GM19328 (cell line): Measurements from ENCODE around the gene ACD.
"Not testable (repeated sequence)": the region's sequence is repeated elsewhere in the genome, so short reads cannot be mapped to it uniquely, and the experiment has no call there.

Experiments
- ATAC-seq: cut with Tn5 transposase; IDR thresholded peaks from one replicate; pipeline ENCODE4 v1.9.1; 2021; ENCODE audit warnings: mild to moderate bottlenecking, moderate library complexity; ENCODE audit not compliant: unreplicated experiment

The ACD gene

DNA sequence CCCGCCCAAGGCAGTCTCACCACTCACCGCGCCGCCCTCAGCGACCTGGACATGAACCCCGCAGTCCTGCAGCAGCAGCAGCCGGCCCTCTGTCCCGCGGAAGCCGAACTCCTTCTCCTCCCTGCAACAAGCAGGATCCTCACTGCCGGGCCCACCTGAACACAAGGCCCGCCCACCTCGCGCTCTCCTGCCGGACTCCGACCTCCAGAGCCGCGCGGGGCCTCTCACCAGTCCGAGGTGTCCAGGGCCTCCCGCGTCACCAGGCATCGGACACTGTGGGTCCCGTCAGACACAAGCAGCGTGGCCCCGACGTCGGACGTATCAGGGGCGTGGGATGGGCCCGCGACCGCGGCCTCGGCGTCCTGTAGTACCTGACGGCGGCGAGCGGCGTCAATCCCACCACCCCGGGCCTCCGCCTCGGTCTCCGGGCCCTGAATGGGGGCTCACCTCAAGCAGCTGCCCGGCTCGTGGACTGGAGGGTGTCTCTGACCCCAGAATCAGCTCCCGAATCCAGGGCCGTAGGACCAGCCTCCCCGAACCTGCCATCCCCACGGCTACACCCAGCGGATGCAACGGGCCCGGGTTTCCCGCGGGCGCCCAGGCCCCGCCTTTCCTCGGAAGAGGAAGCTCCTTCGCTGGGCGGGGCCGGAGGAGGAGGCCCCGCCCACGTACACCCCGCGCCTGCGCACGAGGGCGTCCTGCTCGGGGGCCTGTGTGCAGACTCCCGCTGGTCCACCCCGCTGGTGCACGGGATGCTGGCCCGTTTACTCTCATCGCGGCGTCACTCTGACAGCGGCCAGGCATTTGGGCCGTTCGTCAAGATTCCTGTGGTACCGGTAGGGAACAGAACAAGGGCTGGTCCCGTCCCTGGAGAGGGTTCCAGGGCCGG lies at the start of gene ACD:
Gene ACD, minus strand, starts transcription at position 586 of the 889 bp plus-strand sequence. Its CDS starts 40 bp downstream, at position 546.
- ATAC-seq: peak; percentile 56

DNA sequence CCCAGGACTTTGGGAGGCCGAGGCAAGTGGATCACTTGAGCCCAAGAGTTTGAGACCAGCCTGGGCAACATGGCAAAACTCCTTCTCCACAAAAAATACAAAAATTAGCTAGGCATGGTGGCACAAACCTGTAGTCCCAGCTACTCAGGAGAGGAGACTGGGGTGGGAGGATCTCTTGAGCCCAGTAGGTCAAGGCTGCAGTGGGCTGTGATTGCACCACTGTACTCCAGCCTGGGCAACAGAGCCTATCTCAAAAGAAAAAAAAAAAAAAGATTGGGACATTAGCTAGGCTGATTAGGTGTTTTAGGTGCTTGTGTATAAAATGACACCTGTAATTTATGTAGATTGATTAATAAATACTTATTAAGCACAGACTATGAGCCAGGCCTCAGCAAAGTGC lies 49.0 kb upstream of the ACD start:
- no peak for ATAC-seq

DNA sequence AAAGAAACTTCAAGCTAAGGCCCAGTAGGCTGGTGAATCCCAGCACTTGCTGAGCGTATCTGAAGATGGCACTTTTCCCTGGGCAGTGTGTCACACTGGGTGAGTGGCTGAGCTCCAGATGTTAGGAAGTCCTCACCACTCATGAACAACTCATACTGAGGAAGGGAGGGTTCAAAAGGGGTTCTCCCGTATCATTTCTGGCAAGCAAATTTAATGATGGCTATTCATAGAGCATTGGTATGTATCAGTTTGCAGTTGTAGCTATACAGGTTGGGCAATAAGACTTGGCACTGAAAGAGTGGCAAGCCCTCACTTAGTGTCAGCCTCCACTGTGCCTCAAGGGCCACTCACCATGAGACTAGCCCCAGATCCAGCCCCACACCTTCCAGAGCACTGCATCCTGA lies 48.3 kb upstream of the ACD start:
- ATAC-seq: no peak

DNA sequence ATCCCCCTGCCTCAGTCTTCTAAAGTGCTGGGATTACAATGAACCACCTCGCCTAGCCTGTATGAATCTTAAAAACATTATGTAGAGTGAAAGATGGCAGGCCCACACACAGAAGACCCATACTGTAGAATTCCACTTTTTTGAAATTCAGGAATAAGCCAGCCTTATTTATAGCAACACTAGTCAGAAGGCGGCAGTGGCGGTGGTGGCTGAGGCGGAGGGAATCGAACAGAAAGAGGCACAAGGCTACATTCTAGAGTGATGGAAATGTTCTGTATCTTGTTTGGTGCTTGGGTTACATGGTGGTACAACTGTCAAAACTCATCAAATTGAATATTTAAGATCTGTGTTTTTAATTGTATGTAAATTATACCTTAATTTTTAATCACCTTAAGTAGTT lies 47.7 kb upstream of the ACD start:
- ATAC-seq: no peak

DNA sequence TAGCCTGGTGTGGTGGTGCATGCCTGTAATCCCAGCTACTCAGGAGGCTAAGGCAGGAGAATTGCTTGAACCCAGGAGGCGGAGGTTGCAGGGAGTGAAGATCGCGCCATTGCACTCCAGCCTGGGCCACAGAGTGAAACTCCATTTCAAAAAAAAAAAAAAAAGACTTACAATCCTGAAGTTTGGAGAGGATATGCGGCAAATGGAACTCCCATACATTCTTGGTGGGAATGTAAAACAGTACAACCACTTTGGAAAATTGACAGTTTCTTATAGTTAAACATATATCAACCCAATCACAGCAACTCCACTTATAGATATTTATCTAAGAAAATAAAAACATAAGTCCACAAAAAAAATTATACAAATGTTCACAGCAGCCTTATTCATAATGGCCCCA lies 47.1 kb upstream of the ACD start:
- ATAC-seq: no peak

DNA sequence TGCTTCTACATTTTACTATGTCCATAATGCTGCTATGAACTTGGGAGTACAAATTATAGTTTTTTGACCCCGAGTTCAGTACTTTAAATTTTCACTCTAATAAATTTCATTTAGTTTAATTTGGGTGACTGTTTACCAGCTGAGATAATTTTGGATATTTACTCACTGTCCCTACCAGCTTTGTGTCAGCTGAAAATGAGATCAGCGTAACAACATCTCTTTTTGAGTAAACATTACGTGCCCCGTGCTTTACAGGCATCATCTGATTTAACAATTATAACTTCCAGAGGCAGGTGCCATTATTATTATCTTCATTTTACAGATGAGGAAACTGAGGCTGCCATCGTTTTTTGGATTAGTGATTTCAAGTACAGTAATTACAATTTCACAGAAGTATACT lies 44.0 kb upstream of the ACD start:
- ATAC-seq: no peak

DNA sequence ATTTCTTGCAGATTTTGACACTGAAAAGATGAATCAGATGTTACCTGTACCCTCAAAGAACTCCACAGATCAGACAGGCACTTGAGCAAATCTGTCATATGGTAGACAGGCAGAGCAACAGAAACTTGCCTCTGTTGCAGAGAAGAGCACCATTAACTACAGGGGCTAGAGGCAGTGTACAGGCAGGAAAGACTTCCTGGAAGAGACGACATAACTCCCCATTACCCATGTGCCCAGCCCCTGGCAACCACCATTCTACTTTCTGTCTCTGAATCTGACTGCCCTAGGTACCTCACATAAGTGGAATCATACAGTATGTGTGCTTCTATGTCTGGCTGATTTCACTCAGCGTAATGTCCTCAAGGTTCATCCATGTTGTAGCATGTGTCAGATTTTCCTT lies 43.6 kb upstream of the ACD start:
- ATAC-seq: no peak

DNA sequence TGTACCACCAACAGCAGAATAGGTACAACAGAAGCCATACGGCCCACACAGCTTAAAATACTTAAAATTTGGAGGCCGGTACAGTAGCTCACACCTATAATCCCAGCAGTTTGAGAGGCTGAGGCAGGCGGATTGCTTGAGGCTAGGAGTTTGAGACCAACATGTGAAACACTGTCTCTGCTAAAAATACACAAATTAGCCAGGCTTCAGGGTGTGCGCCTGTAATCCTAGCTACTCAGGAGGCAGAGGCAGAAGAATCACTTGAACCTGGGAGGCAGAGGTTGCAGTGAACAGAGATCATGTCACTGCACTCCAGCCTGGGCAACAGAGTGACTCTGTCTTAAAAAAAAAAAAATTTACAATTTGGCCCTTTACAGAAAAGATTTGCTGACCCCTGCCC lies 42.1 kb upstream of the ACD start:
- no peak for ATAC-seq

DNA sequence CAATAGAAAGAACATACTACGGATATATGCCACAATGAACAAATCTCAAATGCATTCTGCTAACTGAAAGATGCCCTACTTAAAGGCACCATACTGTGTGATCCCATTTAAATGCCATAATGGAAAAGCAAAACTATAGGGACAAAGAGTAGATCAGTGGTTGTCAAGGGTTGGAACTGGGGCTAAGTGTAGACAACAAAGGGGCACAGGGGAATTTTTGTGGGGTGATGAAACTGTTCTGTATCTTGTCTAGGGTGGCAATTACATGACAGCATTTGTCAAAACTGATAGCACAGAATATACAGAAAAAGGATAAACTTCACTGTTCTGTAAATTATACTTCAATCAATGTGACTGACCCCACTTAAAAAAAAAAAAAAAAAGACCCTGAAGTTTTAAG lies 41.4 kb upstream of the ACD start:
- ATAC-seq: no peak

DNA sequence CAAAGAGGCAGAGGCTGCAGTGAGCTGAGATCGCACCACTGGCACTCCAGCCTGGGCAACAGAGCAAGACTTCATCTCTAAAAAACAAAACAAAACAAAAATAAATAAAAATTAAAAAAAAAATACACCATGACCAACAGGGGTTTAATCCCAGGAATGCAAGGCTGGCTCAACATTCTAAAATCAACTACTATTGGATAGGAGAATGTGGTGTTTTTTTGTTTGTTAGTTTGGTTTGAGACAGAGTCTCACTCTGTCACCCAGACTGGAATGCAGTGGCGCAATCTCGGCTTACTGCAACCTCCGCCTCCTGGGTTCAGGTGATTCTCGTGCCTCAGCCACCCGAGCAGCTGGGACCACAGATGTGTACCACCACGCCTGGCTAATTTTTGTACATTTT lies 39.2 kb upstream of the ACD start:
- no peak for ATAC-seq

DNA sequence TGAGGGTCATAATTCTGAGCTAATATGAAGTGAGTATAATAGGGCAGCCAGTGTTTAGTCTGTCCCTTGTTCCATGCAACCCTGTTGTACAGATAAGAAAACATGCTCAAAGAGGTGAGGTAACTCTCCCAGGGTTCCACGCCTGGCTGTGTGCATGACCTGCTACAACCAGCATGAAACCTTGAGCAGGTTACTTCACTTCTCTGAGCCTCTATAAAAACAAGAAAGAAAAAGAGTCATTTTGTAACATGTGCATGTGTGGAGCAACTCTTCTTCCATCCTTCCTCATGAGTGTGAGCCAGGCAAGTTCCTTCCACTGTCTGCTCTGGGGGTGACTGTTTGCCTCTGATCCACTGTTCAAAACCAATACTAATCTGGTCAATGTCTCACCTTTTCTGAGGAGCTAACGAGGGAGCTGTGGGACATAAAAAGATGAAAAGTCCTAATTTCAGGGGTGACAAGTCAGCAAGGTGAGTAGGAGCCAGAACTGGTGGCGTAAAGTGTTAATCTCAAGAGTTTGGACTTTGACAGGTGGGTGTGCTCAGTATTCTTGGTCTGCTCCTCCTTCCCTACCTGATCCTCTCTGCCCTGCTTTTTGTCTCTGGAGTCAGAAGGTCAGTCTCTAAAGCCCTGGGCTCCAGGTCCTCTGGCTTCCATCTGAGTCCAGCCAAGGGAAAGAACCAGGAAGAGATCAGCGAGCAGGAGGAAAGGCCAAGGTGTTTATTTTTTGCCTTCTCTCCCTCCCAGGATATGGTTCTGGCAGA lies 37.5 kb upstream of the ACD start:
- no peak for ATAC-seq

DNA sequence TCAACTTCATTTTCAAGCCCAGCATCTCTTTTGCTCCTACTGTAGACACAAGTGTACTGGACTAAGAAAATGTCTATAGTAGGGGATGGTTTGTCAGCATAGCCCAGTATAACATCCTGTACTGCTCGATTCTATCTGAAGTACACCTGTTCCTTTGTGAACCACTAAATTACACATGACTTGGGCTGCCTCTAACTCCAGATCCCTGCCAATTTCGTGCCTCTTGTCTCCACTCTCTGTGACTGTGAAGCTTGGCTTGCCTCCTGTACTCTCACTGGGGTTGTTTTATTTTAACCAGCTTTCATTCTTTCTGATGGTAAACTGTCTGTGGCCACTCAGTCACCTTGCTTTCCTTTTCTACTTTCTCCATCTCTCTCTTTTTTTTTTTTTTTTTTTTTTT lies 34.6 kb upstream of the ACD start:
- no peak for ATAC-seq

DNA sequence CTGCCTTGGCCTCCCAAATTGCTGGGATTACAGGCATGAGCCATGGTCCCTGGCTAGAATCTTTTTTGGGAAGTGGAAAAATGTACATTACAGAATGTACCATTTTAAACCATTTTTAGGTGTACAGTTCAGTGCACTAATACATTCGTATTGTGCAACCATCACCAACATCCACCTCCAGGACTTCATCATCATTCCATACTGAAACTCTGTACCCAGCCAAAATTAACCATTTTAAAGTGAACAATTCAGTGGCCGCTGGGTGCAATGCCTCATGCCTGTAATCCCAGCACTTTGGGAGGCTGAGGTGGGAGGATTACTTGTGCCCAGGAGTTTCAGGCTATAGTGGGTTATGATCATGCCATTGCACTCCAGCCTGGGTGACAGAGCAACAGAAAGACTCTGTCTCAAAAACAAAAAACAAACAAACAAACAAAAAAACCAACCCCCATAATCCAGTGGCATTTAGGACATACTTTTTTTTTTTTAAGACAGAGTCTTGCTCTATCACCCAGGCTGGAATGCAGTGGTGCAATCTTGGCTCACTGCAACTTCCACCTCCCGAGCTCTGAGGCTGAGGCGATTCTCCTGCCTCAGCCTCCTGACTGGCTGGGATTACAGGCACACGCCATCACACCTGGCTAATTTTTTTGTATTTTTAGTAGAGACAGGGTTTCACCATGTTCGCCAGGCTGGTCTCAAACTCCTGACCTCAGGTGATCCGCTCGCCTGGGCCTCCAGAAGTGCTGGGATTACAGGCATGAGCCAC lies 33.6 kb upstream of the ACD start:
- ATAC-seq: not testable (repeated sequence)

DNA sequence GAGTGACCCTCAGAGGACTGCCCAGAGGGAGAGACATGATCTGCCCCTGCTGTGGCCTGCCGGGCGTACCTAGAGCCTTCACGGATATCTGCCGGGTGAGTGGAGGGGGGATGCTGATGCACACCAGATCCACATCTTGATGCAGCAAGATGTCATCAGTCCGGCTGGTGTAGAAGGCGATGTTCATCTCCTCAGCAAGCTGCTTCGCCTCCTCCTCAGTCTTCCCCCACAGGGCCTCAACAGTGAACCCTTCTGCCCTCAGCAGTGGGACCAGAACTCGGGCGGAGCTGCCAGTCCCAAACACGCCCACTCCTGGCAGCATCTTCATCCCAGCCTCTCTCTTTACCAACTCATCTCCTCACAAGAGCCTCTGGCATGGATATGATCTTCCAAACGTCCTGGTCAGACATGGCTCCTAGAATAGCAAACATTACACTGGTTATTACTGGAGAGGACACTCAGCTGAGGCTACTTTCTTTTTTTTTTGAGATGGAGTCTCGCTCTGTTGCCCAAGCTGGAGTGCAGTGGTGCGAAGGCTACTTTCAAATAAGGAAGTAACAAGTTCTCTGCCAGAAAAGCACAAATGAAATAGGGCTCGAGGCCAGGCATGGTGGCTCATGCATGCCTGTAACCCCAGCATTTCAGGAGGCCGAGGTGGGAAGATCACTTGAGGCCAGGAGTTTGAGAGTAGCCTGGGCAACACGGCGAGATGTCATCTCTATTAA lies 25.5 kb upstream of the ACD start:
- no peak for ATAC-seq

DNA sequence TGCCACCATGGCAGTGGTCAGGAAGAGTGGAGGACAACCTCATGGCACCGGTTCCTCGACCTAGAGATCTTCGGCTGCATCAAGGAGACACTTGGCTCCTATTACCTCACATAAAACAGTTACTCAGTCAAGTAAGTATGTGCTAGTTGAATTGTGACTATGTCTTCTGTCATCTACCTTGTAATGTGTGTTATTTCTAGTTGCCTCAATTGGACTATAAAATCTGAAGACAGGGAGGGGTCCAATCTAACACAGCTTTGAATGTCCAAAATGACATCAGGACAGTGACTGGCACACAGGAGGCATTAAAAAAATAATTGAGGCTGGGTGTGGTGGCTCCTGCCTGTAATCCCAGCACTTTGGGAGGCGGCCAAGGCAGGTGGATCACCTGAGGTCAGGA lies 23.7 kb upstream of the ACD start:
- no peak for ATAC-seq

DNA sequence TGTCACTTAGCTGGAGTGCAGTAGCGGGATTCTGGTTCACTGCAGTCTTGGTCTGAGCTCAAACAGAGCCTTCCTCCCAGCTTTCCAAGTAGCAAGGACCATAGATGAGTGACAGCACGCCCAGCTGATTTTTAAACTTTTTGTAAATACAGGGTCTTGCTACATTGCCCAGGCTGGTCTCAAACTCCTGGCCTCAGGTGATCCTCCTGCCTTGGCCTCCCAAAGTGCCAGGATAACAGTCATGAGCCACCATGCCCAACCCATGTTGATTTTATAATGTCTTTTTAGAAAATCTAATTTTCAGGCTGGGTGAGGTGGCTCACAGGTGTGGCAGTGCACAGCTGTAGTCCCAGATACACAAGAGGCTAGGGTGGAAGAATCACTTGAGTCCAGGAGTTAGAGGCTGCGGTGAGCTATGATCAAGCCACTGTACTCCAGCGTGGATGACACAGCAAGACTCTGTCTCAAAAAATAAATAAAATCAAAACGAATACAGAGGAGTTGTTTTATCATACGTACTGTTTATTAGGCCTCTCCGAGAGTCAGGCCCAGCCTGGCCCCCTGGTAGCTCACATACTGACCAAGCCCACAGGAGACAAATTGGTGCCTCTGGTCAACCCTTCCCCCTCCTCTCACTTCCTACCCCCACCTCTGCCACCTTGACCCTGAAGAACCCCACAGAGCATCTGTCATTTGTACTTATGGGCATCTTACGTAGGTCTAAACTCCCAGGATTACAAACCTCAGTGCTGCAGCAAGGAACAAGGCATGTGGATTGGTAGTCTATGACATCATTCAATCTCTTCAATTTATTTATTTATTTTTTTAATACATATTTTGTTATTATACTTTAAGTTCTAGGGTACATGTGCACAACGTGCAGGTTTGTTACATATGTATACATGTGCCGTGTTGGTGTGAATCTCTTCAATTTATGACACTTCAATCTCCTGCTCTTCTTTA lies 20.2 kb upstream of the ACD start:
- ATAC-seq: no peak

DNA sequence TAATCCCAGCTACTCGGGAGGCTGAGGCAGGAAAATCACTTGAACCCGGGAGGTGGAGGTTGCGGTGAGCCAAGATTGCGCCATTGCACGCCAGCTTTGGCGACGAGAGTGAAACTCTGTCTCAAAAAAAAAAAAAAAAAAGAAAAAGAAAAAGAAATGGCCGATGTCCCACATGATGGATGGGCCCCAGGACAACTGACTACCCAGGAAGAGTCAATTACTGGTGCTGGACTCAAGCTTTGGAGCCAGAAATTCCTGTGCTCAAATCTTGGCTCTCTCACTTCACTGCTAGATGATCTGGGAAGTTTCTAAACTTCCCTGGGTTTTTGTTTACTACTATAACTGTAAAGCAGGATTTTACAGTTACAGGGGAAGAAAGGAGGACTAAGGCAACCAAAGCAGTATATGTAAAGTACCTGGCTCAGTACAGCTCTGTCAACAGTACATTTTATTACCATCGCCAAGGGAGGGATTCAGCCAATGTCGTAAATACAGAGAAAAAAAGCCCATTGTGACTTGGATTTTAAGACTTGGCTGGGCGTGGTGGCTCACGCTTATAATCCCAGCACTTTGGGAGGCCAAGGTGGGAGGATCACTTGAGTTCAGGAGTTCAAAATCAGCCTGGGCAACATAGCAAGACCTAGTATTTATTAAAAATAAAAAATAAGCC lies 18.4 kb upstream of the ACD start:
- no peak for ATAC-seq

DNA sequence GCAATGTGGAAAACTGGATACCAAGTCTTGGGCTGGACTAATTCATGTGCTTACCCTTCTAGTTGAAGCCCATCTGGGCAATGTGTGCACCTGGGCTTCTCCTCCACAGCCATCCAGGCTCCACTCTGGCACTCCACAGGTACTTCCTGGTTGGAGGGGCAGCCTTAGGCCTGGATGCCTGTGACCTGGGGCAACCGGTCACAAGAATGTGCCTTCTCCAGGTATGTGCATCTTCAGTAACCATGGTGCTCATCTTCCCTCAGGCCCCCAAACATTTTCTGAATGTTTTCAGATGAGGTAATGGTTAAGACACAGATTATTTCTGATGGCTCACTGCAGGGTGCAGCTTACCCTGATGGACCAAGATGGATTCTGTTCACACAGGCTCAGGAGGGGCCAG lies 17.7 kb upstream of the ACD start:
- no peak for ATAC-seq

DNA sequence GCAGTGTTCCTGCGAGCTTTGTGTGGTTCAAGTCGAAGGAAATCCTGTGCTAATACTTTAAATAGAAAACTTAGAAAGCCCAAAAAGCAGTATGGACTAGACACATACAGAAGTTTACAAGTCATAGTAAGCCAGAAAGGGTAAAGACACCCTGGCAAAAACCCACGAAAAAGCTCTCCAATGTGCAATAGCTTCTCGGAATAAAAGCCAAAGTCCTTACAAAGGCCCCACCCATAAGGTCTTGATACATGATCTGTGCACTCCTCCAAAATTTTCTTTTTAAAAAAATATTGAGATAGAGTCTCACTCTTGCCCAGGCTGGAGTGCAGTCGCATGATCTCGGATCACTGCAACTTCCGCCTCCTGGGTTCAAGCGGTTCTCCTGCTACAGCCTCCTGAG lies 16.9 kb upstream of the ACD start:
- no peak for ATAC-seq
